HFFc6 (cell line): ENCODE data around the gene PRSS21. TPM values are rescaled to one million over a fixed set of nuclear protein-coding genes. Genes with fewer than 3 reads are reported as not detected.

Experiments used
- DNase-seq: peaks from one replicate; pipeline ENCODE4 v3.0.0-alpha.2; 2018
- H3K27ac Mint-ChIP-seq: 2 replicates; pipeline ENCODE4 v1.8.0; 2020; ENCODE audit warnings: mild to moderate bottlenecking, mixed read lengths
- H3K27me3 Mint-ChIP-seq: 2 replicates; pipeline ENCODE4 v1.8.0; 2021; ENCODE audit warnings: mild to moderate bottlenecking, moderate library complexity, mixed read lengths; ENCODE audit not compliant: insufficient read depth
- H3K36me3 Mint-ChIP-seq: 2 replicates; pipeline ENCODE4 v1.8.0; 2021; ENCODE audit warnings: low read depth, mixed read lengths
- H3K4me1 Mint-ChIP-seq: 2 replicates; pipeline ENCODE4 v1.8.0; 2020; ENCODE audit warnings: low read depth, mixed read lengths
- H3K4me3 Mint-ChIP-seq: 2 replicates; pipeline ENCODE4 v1.8.0; 2020; ENCODE audit warnings: mild to moderate bottlenecking, moderate library complexity, mixed read lengths
- H3K9me3 Mint-ChIP-seq: 2 replicates; pipeline ENCODE4 v1.8.0; 2020; ENCODE audit warnings: mild to moderate bottlenecking, mixed read lengths
- CTCF ChIP-seq: fragments of 200-600 bp; sonication (generic); IDR thresholded peaks from 2 replicates; pipeline ENCODE4 v1.5.0; 2021; ENCODE audit warnings: antibody characterized with exemption, mild to moderate bottlenecking
- total RNA-seq, 6 experiments: library from RNA; stranded (reverse); fragmentation: NEBNext Ultra II Directional; extraction: Animal tissue kit (Norgen Biotek cat#: 25700); gene quantifications; 2 replicates in 1 of 6; 3 replicates in 5 of 6; pipeline ENCODE4 v1.2.3, GENCODE V29; 2021

Gene PRSS21
- total RNA-seq, 6 experiments from 2014 or later, result not detected

GRCh38 chr16:2787406-2787805, 29.6 kb upstream of the PRSS21 start, which contains the start of gene PRSS33:
Gene PRSS33, minus strand, starts transcription at chr16:2787560. Its CDS starts 1,013 bp downstream, at chr16:2786547.
- H3K4me3 Mint-ChIP-seq, result no peak within 1 kb of the TSS
- DNase-seq, result no peak
- TF ChIP-seq CTCF, result no peak
- no peaks in the 10 kb centered on the region for H3K4me1 Mint-ChIP-seq
- no peaks in the 10 kb centered on the region for H3K9me3 Mint-ChIP-seq
- H3K36me3 Mint-ChIP-seq, result no peaks in the 10 kb centered on the region
- no peak within 1 kb of the TSS for H3K27ac Mint-ChIP-seq
- H3K27me3 Mint-ChIP-seq, result peaks cover 53% of the 10 kb centered on the region

GRCh38 chr16:2787961-2788360, 29.1 kb upstream of the PRSS21 start:
- no peaks in the 10 kb centered on the region for H3K9me3 Mint-ChIP-seq
- no peak overlapping the region for H3K4me3 Mint-ChIP-seq
- H3K27me3 Mint-ChIP-seq, result peaks cover 56% of the 10 kb centered on the region
- H3K36me3 Mint-ChIP-seq, result no peaks in the 10 kb centered on the region
- H3K27ac Mint-ChIP-seq, result no peak overlapping the region
- H3K4me1 Mint-ChIP-seq, result no peaks in the 10 kb centered on the region
- no peak for DNase-seq
- TF ChIP-seq CTCF, result no peak

- H3K27me3 Mint-ChIP-seq, result peaks cover 68% of the 10 kb centered on the region
- no peaks in the 10 kb centered on the region for H3K4me1 Mint-ChIP-seq
- no peaks in the 10 kb centered on the region for H3K36me3 Mint-ChIP-seq
- no peak overlapping the region for H3K4me3 Mint-ChIP-seq
- TF ChIP-seq CTCF, result no peak
- H3K9me3 Mint-ChIP-seq, result no peaks in the 10 kb centered on the region
- DNase-seq, result no peak
- no peak overlapping the region for H3K27ac Mint-ChIP-seq
These were observed 26.4 kb upstream of the PRSS21 start for GRCh38 chr16:2790631-2791030.

- no peaks in the 10 kb centered on the region for H3K9me3 Mint-ChIP-seq
- no peak overlapping the region for H3K4me3 Mint-ChIP-seq
- H3K4me1 Mint-ChIP-seq, result no peaks in the 10 kb centered on the region
- no peak overlapping the region for H3K27ac Mint-ChIP-seq
- H3K36me3 Mint-ChIP-seq, result no peaks in the 10 kb centered on the region
- no peak for TF ChIP-seq CTCF
- no peak for DNase-seq
- peaks cover 64% of the 10 kb centered on the region for H3K27me3 Mint-ChIP-seq
These were observed 25.9 kb upstream of the PRSS21 start for GRCh38 chr16:2791174-2791573.

- Mint-ChIP-seq H3K27ac (no peak overlapping the region), H3K4me3 (no peak overlapping the region), H3K4me1 (no peaks in the 10 kb centered on the region), H3K9me3 (no peaks in the 10 kb centered on the region), H3K27me3 (peaks cover 64% of the 10 kb centered on the region), H3K36me3 (no peaks in the 10 kb centered on the region)
- DNase-seq, result no peak
- TF ChIP-seq CTCF, result no peak
These were observed 24.1 kb upstream of the PRSS21 start for GRCh38 chr16:2792940-2793339.
